HEK293 (cell line): Measurements from ENCODE around the gene UFD1.
A peak's percentile ranks its signal among the peaks of the same experiment; 100 is the strongest.

ENCODE experiments used
- CTCF ChIA-PET: fragments of 350-600 bp; formaldehyde crosslinking; extraction: SDS; loops from one replicate; lab custom pipeline; 2021; ENCODE audit warnings: antibody characterized with exemption; lab: Yijun Ruan, JAX
- POLR2A ChIA-PET: fragments of 300-600 bp; formaldehyde crosslinking; extraction: SDS; loops from one replicate; lab custom pipeline; 2020; ENCODE audit warnings: antibody characterized with exemption, inconsistent platforms; lab: Yijun Ruan, JAX
- H3K27ac ChIP-seq: fragments of 200-500 bp; sonication (Bioruptor generic); 2 replicates; pipeline ENCODE4 v1.5.1; 2014; ENCODE audit warnings: low read depth, low read length, control low read depth, inconsistent platforms; ENCODE audit errors: extremely low read depth
- H3K36me3 ChIP-seq, 2 experiments: fragments of 200-500 bp in 1 of 2; sonication (Bioruptor generic) in 1 of 2; 1 replicate in 1 of 2; 2 replicates in 1 of 2; pipeline ENCODE4 v1.5.1; 2014 to 2017; ENCODE audit warnings: inconsistent platforms in 2 of 2, low read length in 2 of 2; ENCODE audit not compliant: control insufficient read depth in 2 of 2, insufficient read depth in 1 of 2
- H3K4me1 ChIP-seq: fragments of 200-500 bp; sonication (Bioruptor generic); 2 replicates; pipeline ENCODE4 v1.5.1; 2014; ENCODE audit warnings: mild to moderate bottlenecking, low read length, inconsistent platforms; ENCODE audit not compliant: control insufficient read depth, insufficient read depth
- H3K4me3 ChIP-seq: 2 replicates; pipeline ENCODE4 v1.5.1; 2011; ENCODE audit warnings: low read depth, mild to moderate bottlenecking, control low read depth, low read length, moderate library complexity
- H3K9me3 ChIP-seq: fragments of 200-500 bp; sonication (Bioruptor generic); 2 replicates; pipeline ENCODE4 v1.5.1; 2014; ENCODE audit warnings: low read depth, low read length, inconsistent platforms; ENCODE audit not compliant: control insufficient read depth, insufficient read depth
- EGR2 ChIP-seq: fragments of 450-650 bp; formaldehyde crosslinking; IDR thresholded peaks from 2 replicates; pipeline ENCODE4 v1.5.1; 2016; ENCODE audit warnings: low read depth, missing biosample characterization, missing genetic modification characterization
- GLIS1 ChIP-seq: fragments of 450-650 bp; formaldehyde crosslinking; IDR thresholded peaks from 2 replicates; pipeline ENCODE4 v1.5.1; 2016; ENCODE audit warnings: missing biosample characterization, missing genetic modification characterization
- OSR2 ChIP-seq: fragments of 450-650 bp; formaldehyde crosslinking; IDR thresholded peaks from 2 replicates; pipeline ENCODE4 v1.5.1; 2016; ENCODE audit warnings: missing biosample characterization, missing genetic modification characterization
- ZBTB20 ChIP-seq: fragments of 450-650 bp; formaldehyde crosslinking; IDR thresholded peaks from 2 replicates; pipeline ENCODE4 v1.5.1; 2016; ENCODE audit warnings: missing biosample characterization, missing genetic modification characterization
- ZFHX2 ChIP-seq: fragments of 450-650 bp; formaldehyde crosslinking; conservative IDR thresholded peaks from 2 replicates; pipeline ENCODE4 v1.5.1; 2016; ENCODE audit warnings: missing biosample characterization, missing genetic modification characterization
- ZIC2 ChIP-seq: fragments of 450-650 bp; formaldehyde crosslinking; IDR thresholded peaks from 2 replicates; pipeline ENCODE4 v1.5.1; 2016; ENCODE audit warnings: missing biosample characterization, missing genetic modification characterization
- ZNF10 ChIP-seq: fragments of 450-650 bp; formaldehyde crosslinking; IDR thresholded peaks from 2 replicates; pipeline ENCODE4 v1.5.1; 2017; ENCODE audit warnings: missing biosample characterization, missing genetic modification characterization
- ZNF112 ChIP-seq: fragments of 450-650 bp; formaldehyde crosslinking; IDR thresholded peaks from 2 replicates; pipeline ENCODE4 v1.5.0; 2017; ENCODE audit warnings: missing biosample characterization, missing genetic modification characterization
- ZNF146 ChIP-seq: fragments of 450-650 bp; formaldehyde crosslinking; IDR thresholded peaks from 2 replicates; pipeline ENCODE4 v1.5.1; 2016; ENCODE audit warnings: missing biosample characterization, missing genetic modification characterization
- ZNF169 ChIP-seq: fragments of 450-650 bp; formaldehyde crosslinking; IDR thresholded peaks from 2 replicates; pipeline ENCODE4 v1.5.1; 2016; ENCODE audit warnings: missing biosample characterization, missing genetic modification characterization
- ZNF18 ChIP-seq: fragments of 450-650 bp; formaldehyde crosslinking; IDR thresholded peaks from 2 replicates; pipeline ENCODE4 v1.5.1; 2016; ENCODE audit warnings: missing biosample characterization, missing genetic modification characterization
- ZNF266 ChIP-seq: fragments of 450-650 bp; formaldehyde crosslinking; IDR thresholded peaks from 2 replicates; pipeline ENCODE4 v1.5.1; 2016; ENCODE audit warnings: missing biosample characterization, missing genetic modification characterization, low read depth
- ZNF335 ChIP-seq: fragments of 450-650 bp; formaldehyde crosslinking; conservative IDR thresholded peaks from 2 replicates; pipeline ENCODE4 v1.5.1; 2016; ENCODE audit warnings: missing biosample characterization, missing genetic modification characterization
- ZNF341 ChIP-seq: fragments of 450-650 bp; formaldehyde crosslinking; IDR thresholded peaks from 2 replicates; pipeline ENCODE4; 2016; ENCODE audit warnings: low read depth, missing biosample characterization, missing genetic modification characterization
- ZNF354C ChIP-seq: fragments of 450-650 bp; formaldehyde crosslinking; IDR thresholded peaks from 2 replicates; pipeline ENCODE4 v1.5.1; 2016; ENCODE audit warnings: missing biosample characterization, missing genetic modification characterization, low read depth, borderline replicate concordance
- ZNF580 ChIP-seq: fragments of 450-650 bp; formaldehyde crosslinking; IDR thresholded peaks from 2 replicates; pipeline ENCODE4 v1.5.1; 2016; ENCODE audit warnings: missing biosample characterization, missing genetic modification characterization
- ZNF658 ChIP-seq: fragments of 450-650 bp; formaldehyde crosslinking; IDR thresholded peaks from 2 replicates; pipeline ENCODE4; 2016; ENCODE audit warnings: missing biosample characterization, missing genetic modification characterization
- ZNF768 ChIP-seq: fragments of 450-650 bp; formaldehyde crosslinking; IDR thresholded peaks from 2 replicates; pipeline ENCODE4 v1.5.1; 2018; ENCODE audit warnings: missing biosample characterization, mild to moderate bottlenecking, missing genetic modification characterization
- ZNF776 ChIP-seq: fragments of 450-650 bp; formaldehyde crosslinking; IDR thresholded peaks from 2 replicates; pipeline ENCODE4 v1.5.0; 2017; ENCODE audit warnings: missing biosample characterization, missing genetic modification characterization, borderline replicate concordance
- ZXDB ChIP-seq: fragments of 450-650 bp; formaldehyde crosslinking; IDR thresholded peaks from 2 replicates; pipeline ENCODE4 v1.5.1; 2016; ENCODE audit warnings: missing biosample characterization, missing genetic modification characterization
- TF ChIP-seq, protein P1 (sequence below): fragments of 450-650 bp; formaldehyde crosslinking; IDR thresholded peaks from 2 replicates; pipeline ENCODE4 v1.5.1; 2017; ENCODE audit warnings: missing biosample characterization, mild to moderate bottlenecking, missing genetic modification characterization, moderate library complexity

Gene UFD1

DNA sequence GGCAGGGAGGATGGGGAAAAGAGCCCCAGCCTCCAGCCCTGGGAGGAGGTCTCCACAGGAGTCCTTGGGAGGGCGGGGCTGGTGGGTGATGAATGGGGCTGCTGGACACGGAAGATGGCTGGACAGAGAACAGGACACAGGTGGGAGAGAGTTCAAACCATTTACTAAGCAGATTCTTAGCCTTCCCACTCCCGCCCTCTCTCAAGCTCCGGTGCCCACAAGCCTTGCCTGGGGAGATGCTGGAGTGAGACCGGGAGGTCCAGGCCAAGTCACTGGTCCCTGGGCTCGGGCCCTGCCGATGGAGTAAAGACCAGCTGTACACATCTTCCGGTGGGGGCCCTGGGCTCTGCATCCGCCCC lies 43.9 kb upstream of the UFD1 start:
- ChIA-PET POLR2A (no interaction called here), CTCF (no interaction called here)
- Histone ChIP-seq H3K36me3 (peaks cover 0 to 41% of the 10 kb centered on the region in 2 experiments; a peak in 1 of 3 replicates), H3K27ac (no peak overlapping the region), H3K4me1 (no peaks in the 10 kb centered on the region), H3K4me3 (no peak overlapping the region), H3K9me3 (no peaks in the 10 kb centered on the region)
- TF ChIP-seq ZNF341 (tag by site-specific recombination) (no peak), ZNF10 (tag by site-specific recombination) (no peak), ZFHX2 (tag by site-specific recombination) (peak; percentile 25; the same call in 1 of the 2 replicates), ZBTB20 (tag by site-specific recombination) (peak; percentile 73), ZNF335 (no peak), EGR2 (peak; percentile 42; the same call in 1 of the 2 replicates), ZNF169 (tag by site-specific recombination) (no peak), ZNF768 (no peak)
- TF ChIP-seq, protein P1, sequence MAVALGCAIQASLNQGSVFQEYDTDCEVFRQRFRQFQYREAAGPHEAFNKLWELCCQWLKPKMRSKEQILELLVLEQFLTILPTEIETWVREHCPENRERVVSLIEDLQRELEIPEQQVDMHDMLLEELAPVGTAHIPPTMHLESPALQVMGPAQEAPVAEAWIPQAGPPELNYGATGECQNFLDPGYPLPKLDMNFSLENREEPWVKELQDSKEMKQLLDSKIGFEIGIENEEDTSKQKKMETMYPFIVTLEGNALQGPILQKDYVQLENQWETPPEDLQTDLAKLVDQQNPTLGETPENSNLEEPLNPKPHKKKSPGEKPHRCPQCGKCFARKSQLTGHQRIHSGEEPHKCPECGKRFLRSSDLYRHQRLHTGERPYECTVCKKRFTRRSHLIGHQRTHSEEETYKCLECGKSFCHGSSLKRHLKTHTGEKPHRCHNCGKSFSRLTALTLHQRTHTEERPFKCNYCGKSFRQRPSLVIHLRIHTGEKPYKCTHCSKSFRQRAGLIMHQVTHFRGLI (tag by site-specific recombination) = no peak

DNA sequence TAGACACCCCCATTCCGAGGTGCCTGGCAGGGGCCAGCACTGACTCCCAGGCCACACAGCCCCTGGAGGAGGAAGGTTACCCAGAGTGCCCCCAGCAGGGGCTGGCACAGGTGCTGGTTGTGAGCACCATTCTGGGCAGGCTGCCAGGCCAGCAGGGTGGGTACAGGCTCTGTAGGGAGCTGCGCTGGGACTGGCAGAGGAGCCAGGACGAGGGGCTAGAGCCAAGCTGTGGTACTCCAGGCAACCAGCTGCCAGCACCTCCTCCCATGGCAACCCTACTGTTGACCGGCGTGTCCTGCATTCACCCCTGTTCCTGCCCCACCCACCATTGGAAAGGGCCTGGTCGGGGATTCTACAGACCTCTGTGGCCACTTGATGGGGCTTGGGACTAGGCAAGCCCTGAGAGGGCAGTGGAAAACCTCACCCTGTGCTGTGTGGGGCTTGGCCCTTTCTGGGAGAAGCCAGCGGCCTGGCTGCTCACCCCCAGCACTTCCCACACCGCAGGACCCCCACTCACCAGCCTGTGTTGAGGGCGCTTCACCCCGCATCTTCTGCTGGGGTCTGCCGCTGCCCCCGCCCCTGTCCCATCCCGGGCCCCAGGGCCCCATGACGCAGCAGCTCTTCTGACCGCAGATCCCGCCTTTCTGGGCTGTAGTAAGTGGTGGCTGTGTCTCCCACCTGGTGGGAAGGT lies 43.3 kb upstream of the UFD1 start:
- Histone ChIP-seq H3K4me1 (no peaks in the 10 kb centered on the region), H3K36me3 (peaks cover 0 to 47% of the 10 kb centered on the region in 2 experiments; a peak in 1 of 3 replicates), H3K4me3 (no peak overlapping the region), H3K9me3 (no peaks in the 10 kb centered on the region), H3K27ac (no peak overlapping the region)
- TF ChIP-seq OSR2 (no peak), ZIC2 (tag by site-specific recombination) (peak; percentile 74)
- CTCF ChIA-PET = interaction anchor here (0.6 kb wide), 2 partner anchors 126 to 167 kb away, joined by 3 read pairs; no protein-coding TSS in a partner anchor
- POLR2A ChIA-PET = no interaction called here

- Histone ChIP-seq H3K27ac (no peak overlapping the region), H3K4me1 (no peaks in the 10 kb centered on the region), H3K4me3 (no peak overlapping the region), H3K36me3 (peaks cover 0 to 63% of the 10 kb centered on the region in 2 experiments; a peak in 1 of 3 replicates), H3K9me3 (no peaks in the 10 kb centered on the region)
- ChIA-PET CTCF (no interaction called here), POLR2A (interaction anchor here (0.6 to 0.8 kb wide), 2 partner anchors 12 to 41 kb away, joined by 3 to 4 read pairs; partner anchors contain the start of genes CDC45 and UFD1)
- TF ChIP-seq GLIS1 = no peak
- TF ChIP-seq ZXDB (tag by site-specific recombination) = no peak
- TF ChIP-seq ZNF266 (tag by site-specific recombination) = no peak
- TF ChIP-seq ZNF354C (tag by site-specific recombination) = no peak
- no peak for TF ChIP-seq ZNF658 (tag by site-specific recombination)
- TF ChIP-seq ZNF776 = no peak
- no peak for TF ChIP-seq ZNF580 (tag by site-specific recombination)
- TF ChIP-seq ZNF18 (tag by site-specific recombination) = no peak
- no peak for TF ChIP-seq ZNF146
- TF ChIP-seq ZNF112 (tag by site-specific recombination) = no peak
Observed at GRCh38 chr22:19520566-19521305, 41.7 kb upstream of the UFD1 start.
